DOHH2 (cell line): ENCODE measurements around the gene CTBP1.

ENCODE experiments used
- H3F3A ChIP-seq: fragments of 200-600 bp; sonication (generic), shearing (Covaris generic); 2 replicates; pipeline ENCODE4 v1.6.0; 2016; ENCODE audit warnings: antibody characterized with exemption, mild to moderate bottlenecking; ENCODE audit not compliant: control insufficient read depth, insufficient read depth
- H3K27ac ChIP-seq: fragments of 200-600 bp; sonication (generic); 2 replicates; pipeline ENCODE4 v1.5.1; 2014; ENCODE audit warnings: low read depth, mild to moderate bottlenecking, low read length, moderate library complexity
- H3K27me3 ChIP-seq: fragments of 200-600 bp; sonication (generic); 2 replicates; pipeline ENCODE4 v1.6.1; 2014; ENCODE audit warnings: mild to moderate bottlenecking, low read length, mixed read lengths; ENCODE audit not compliant: control insufficient read depth
- H3K36me3 ChIP-seq: fragments of 200-600 bp; sonication (generic); 2 replicates; pipeline ENCODE4 v1.6.1; 2014; ENCODE audit warnings: mild to moderate bottlenecking, low read length, moderate library complexity, mixed read lengths; ENCODE audit not compliant: control insufficient read depth
- H3K4me1 ChIP-seq: fragments of 200-600 bp; sonication (generic); 2 replicates; pipeline ENCODE4 v1.6.1; 2014; ENCODE audit warnings: mild to moderate bottlenecking, low read length, mixed read lengths; ENCODE audit not compliant: control insufficient read depth
- H3K4me2 ChIP-seq: fragments of 200-600 bp; sonication (generic); 2 replicates; pipeline ENCODE4 v1.6.0; 2014; ENCODE audit warnings: mild to moderate bottlenecking, low read length, moderate library complexity
- H3K4me3 ChIP-seq: fragments of 200-600 bp; sonication (generic); 2 replicates; pipeline ENCODE4 v1.5.1; 2014; ENCODE audit warnings: mild to moderate bottlenecking, low read length, mixed read lengths
- H3K79me2 ChIP-seq: fragments of 200-600 bp; sonication (generic); 2 replicates; pipeline ENCODE4 v1.6.1; 2014; ENCODE audit warnings: mild to moderate bottlenecking, low read length, mixed read lengths; ENCODE audit not compliant: control insufficient read depth
- H3K9me2 ChIP-seq: fragments of 200-600 bp; sonication (generic); replicated peaks from 2 replicates; pipeline ENCODE4 v1.6.1; 2014; ENCODE audit warnings: mild to moderate bottlenecking, low read length, mixed read lengths; ENCODE audit not compliant: control insufficient read depth
- H3K9me3 ChIP-seq: fragments of 200-600 bp; sonication (generic); 2 replicates; pipeline ENCODE4 v1.6.1; 2014; ENCODE audit warnings: antibody characterized with exemption, low read length, mixed read lengths; ENCODE audit not compliant: control insufficient read depth, insufficient read depth
- H4K20me1 ChIP-seq: fragments of 200-600 bp; sonication (generic); 2 replicates; pipeline ENCODE4 v1.6.0; 2014; ENCODE audit warnings: low read depth, mild to moderate bottlenecking, antibody characterized with exemption, low read length, moderate library complexity; ENCODE audit not compliant: control insufficient read depth, insufficient read depth
- EZH2phosphoT487 ChIP-seq: fragments of 200-600 bp; sonication (generic); IDR thresholded peaks from 2 replicates; pipeline ENCODE4 v1.6.1; 2017; ENCODE audit warnings: borderline replicate concordance, mild to moderate bottlenecking, antibody characterized with exemption, low read length, moderate library complexity, mixed read lengths
- TF ChIP-seq, protein P1 (sequence below): fragments of 200-600 bp; sonication (generic); IDR thresholded peaks from one replicate; pipeline ENCODE4 v1.5.1; 2014; ENCODE audit warnings: antibody characterized with exemption, mild to moderate bottlenecking, low read depth, low read length; ENCODE audit not compliant: poor library complexity, severe bottlenecking

CTBP1 gene

GRCh38 chr4:1241466-1241935, 7.4 kb downstream of the CTBP1 start:
- Histone ChIP-seq H3K27me3 (no peaks in the 10 kb centered on the region), H3K36me3 (peaks cover 81% of the 10 kb centered on the region), H4K20me1 (peaks cover 28% of the 10 kb centered on the region), H3K4me2 (no peak overlapping the region), H3K27ac (no peak overlapping the region), H3K4me3 (no peak overlapping the region), H3K9me3 (no peaks in the 10 kb centered on the region), H3K79me2 (peaks cover 90% of the 10 kb centered on the region), H3K9me2 (no peaks in the 10 kb centered on the region), H3K4me1 (peaks cover 17% of the 10 kb centered on the region), H3F3A (no peaks in the 10 kb centered on the region)
- no peak for TF ChIP-seq EZH2phosphoT487
- TF ChIP-seq, protein P1, sequence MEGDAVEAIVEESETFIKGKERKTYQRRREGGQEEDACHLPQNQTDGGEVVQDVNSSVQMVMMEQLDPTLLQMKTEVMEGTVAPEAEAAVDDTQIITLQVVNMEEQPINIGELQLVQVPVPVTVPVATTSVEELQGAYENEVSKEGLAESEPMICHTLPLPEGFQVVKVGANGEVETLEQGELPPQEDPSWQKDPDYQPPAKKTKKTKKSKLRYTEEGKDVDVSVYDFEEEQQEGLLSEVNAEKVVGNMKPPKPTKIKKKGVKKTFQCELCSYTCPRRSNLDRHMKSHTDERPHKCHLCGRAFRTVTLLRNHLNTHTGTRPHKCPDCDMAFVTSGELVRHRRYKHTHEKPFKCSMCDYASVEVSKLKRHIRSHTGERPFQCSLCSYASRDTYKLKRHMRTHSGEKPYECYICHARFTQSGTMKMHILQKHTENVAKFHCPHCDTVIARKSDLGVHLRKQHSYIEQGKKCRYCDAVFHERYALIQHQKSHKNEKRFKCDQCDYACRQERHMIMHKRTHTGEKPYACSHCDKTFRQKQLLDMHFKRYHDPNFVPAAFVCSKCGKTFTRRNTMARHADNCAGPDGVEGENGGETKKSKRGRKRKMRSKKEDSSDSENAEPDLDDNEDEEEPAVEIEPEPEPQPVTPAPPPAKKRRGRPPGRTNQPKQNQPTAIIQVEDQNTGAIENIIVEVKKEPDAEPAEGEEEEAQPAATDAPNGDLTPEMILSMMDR, result no peak

GRCh38 chr4:1240721-1241465, 8.0 kb downstream of the CTBP1 start:
- Histone ChIP-seq H3K36me3 (peaks cover 81% of the 10 kb centered on the region), H3K4me3 (no peak overlapping the region), H3K4me1 (peaks cover 11% of the 10 kb centered on the region), H3K4me2 (no peak overlapping the region), H4K20me1 (peaks cover 23% of the 10 kb centered on the region), H3F3A (no peaks in the 10 kb centered on the region), H3K9me3 (no peaks in the 10 kb centered on the region), H3K27me3 (no peaks in the 10 kb centered on the region), H3K27ac (no peak overlapping the region), H3K79me2 (peaks cover 90% of the 10 kb centered on the region), H3K9me2 (no peaks in the 10 kb centered on the region)
- TF ChIP-seq, protein P1, result no peak
- no peak for TF ChIP-seq EZH2phosphoT487

- H3K4me1 ChIP-seq, result peaks cover under 1% of the 10 kb centered on the region
- no peaks in the 10 kb centered on the region for H3K9me3 ChIP-seq
- no peaks in the 10 kb centered on the region for H3K9me2 ChIP-seq
- no peaks in the 10 kb centered on the region for H3K27me3 ChIP-seq
- peaks cover 17% of the 10 kb centered on the region for H4K20me1 ChIP-seq
- no peak overlapping the region for H3K27ac ChIP-seq
- no peaks in the 10 kb centered on the region for H3F3A ChIP-seq
- TF ChIP-seq, protein P1, result no peak
- TF ChIP-seq EZH2phosphoT487, result no peak
- H3K4me2 ChIP-seq, result no peak overlapping the region
- H3K79me2 ChIP-seq, result peaks cover 90% of the 10 kb centered on the region
- no peak overlapping the region for H3K4me3 ChIP-seq
- H3K36me3 ChIP-seq, result peaks cover 84% of the 10 kb centered on the region
Observed at GRCh38 chr4:1239950-1240307, 9.0 kb downstream of the CTBP1 start.
